HepG2 (cell line): ENCODE measurements around the gene C2CD3. TPM values are rescaled to one million over a fixed set of nuclear protein-coding genes. Genes with fewer than 3 reads are reported as not detected.
"Not testable (repeated sequence)": the region's sequence is repeated elsewhere in the genome, so short reads cannot be mapped to it uniquely, and the experiment has no call there.

Experiments
- ATAC-seq: fragments of 200-7000 bp; cut with Tn5 transposase; 3 replicates; pipeline ENCODE4 v1.9.1; 2020; ENCODE audit warnings: mild to moderate bottlenecking, moderate library complexity
- BruUV-seq: library from RNA; stranded (reverse); fragments of 400-500 nt; replicated peaks from 2 replicates; lab custom pipeline; 2021; lab: Mats Ljungman, UMichigan
- CTCF ChIA-PET: fragments of 300-600 bp; formaldehyde crosslinking; extraction: SDS; loops from one replicate; lab custom pipeline; 2021; ENCODE audit warnings: low total read pairs, inconsistent platforms, low intra/inter-chr PET ratio; lab: Yijun Ruan, JAX
- POLR2A ChIA-PET: fragments of 350-600 bp; sonication (Branson Sonifier 250); formaldehyde crosslinking; loops from one replicate; lab custom pipeline; 2020; ENCODE audit warnings: antibody characterized with exemption, inconsistent platforms; lab: Yijun Ruan, JAX
- DNase-seq: peaks from one replicate; pipeline ENCODE4 v3.0.0-alpha.2; 2015; ENCODE audit warnings: low spot score
- FAIRE-seq: peaks from 3 replicates; lab custom pipeline; 2011; peaks lifted over from hg19 to GRCh38; lab: Jason Lieb, UNC
- H2AFZ ChIP-seq: one replicate; pipeline ENCODE4 v1.6.1; 2011; ENCODE audit warnings: low read length, inconsistent platforms
- H3K27ac ChIP-seq: fragments of 300-600 bp; 3 replicates; pipeline ENCODE4 v1.8.0; 2011; ENCODE audit warnings: mixed run types, mild to moderate bottlenecking, mixed read lengths, low read length, inconsistent platforms; ENCODE audit not compliant: insufficient read depth; ENCODE audit errors: extremely low read length
- H3K27me3 ChIP-seq, 2 experiments: fragments of 200-600 bp in 1 of 2; 2 replicates in 1 of 2; 3 replicates in 1 of 2; pipeline versions ENCODE4 v1.6.0 to v1.8.0; 2011; ENCODE audit warnings: low read length in 2 of 2, mild to moderate bottlenecking in 2 of 2, moderate library complexity in 2 of 2, inconsistent platforms in 1 of 2; ENCODE audit not compliant: insufficient read depth in 2 of 2, control insufficient read depth in 1 of 2
- H3K36me3 ChIP-seq, 2 experiments: fragments of 200-600 bp in 1 of 2; replicated peaks in 1 of 2; 2 replicates in 1 of 2; 3 replicates in 1 of 2; pipeline versions ENCODE4 v1.5.1 to v1.8.0; 2011; ENCODE audit warnings: low read length in 2 of 2, inconsistent platforms in 1 of 2; ENCODE audit not compliant: insufficient read depth in 2 of 2, control insufficient read depth in 1 of 2
- H3K4me1 ChIP-seq: 2 replicates; pipeline ENCODE4 v1.5.1; 2012; ENCODE audit warnings: low read length, inconsistent platforms; ENCODE audit not compliant: insufficient read depth
- H3K4me2 ChIP-seq: 2 replicates; pipeline ENCODE4 v1.6.0; 2011; ENCODE audit warnings: low read depth, low read length, inconsistent platforms
- H3K4me3 ChIP-seq, 3 experiments: fragments of 200-600 bp in 1 of 3; sonication (generic), shearing (Covaris generic) in 1 of 3; replicated peaks in 1 of 3; 2 replicates each; pipeline ENCODE4 v1.5.1; 2011 to 2016; ENCODE audit warnings: low read length in 3 of 3, inconsistent platforms in 2 of 3, low read depth in 2 of 3, mild to moderate bottlenecking in 2 of 3, control low read depth in 1 of 3, mixed read lengths in 1 of 3; ENCODE audit not compliant: insufficient read depth in 1 of 3
- H3K79me2 ChIP-seq: one replicate; pipeline ENCODE4 v1.6.1; 2011; ENCODE audit warnings: low read length, inconsistent platforms; ENCODE audit not compliant: insufficient read depth
- H3K9ac ChIP-seq: 2 replicates; pipeline ENCODE4 v1.6.0; 2011; ENCODE audit warnings: mild to moderate bottlenecking, low read depth, low read length, inconsistent platforms; ENCODE audit not compliant: insufficient read depth
- H3K9me3 ChIP-seq: 2 replicates; pipeline ENCODE4 v1.5.1; 2012; ENCODE audit warnings: mild to moderate bottlenecking, low read length
- H4K20me1 ChIP-seq: 2 replicates; pipeline ENCODE4 v1.6.0; 2011; ENCODE audit warnings: inconsistent platforms, mild to moderate bottlenecking, low read length, moderate library complexity; ENCODE audit not compliant: insufficient read depth
- BRF2 ChIP-seq: sonication (generic); formaldehyde crosslinking; IDR thresholded peaks from 2 replicates; pipeline ENCODE4 v1.8.1; 2022; ENCODE audit warnings: mild to moderate bottlenecking, missing genetic modification reagents
- DRAP1 ChIP-seq: IDR thresholded peaks from 2 replicates; pipeline ENCODE4 v1.6.1; 2016; ENCODE audit warnings: missing genetic modification reagents, missing compliant biosample characterization
- LCORL ChIP-seq, 2 experiments: fragments of 450-650 bp in 1 of 2; sonication (generic) in 1 of 2; formaldehyde crosslinking in 1 of 2; IDR thresholded peaks; 2 replicates each; pipeline versions ENCODE4 v1.5.0 to v1.6.1; 2017 to 2020; ENCODE audit warnings: antibody characterized with exemption in 1 of 2, missing genetic modification reagents in 1 of 2
- MBNL3 ChIP-seq: fragments of 250-450 bp; sonication (Bioruptor Pico); conservative IDR thresholded peaks from 2 replicates; pipeline ENCODE4 v1.8.0; 2022; ENCODE audit warnings: mild to moderate bottlenecking, inconsistent platforms
- RXRB ChIP-seq: IDR thresholded peaks from 2 replicates; pipeline ENCODE4 v1.6.1; 2016; ENCODE audit warnings: borderline replicate concordance, missing genetic modification reagents, missing compliant biosample characterization
- SAP130 ChIP-seq: IDR thresholded peaks from 2 replicates; pipeline ENCODE4 v1.6.1; 2016; ENCODE audit warnings: low read depth
- ZNF547 ChIP-seq: sonication (generic); formaldehyde crosslinking; IDR thresholded peaks from 2 replicates; pipeline ENCODE4 v1.5.1; 2020; ENCODE audit warnings: mild to moderate bottlenecking, missing genetic modification reagents
- ZNF878 ChIP-seq: sonication (generic); formaldehyde crosslinking; IDR thresholded peaks from 2 replicates; pipeline ENCODE4 v1.8.1; 2023; ENCODE audit warnings: mild to moderate bottlenecking, missing genetic modification reagents, moderate library complexity
- WGBS: methylation state at CpG from one replicate; pipeline ENCODE4 v1.1.6; 2017; ENCODE audit warnings: low lambda C conversion rate; 5-methylcytosine and 5-hydroxymethylcytosine counted together
- in situ Hi-C: cut with HindIII; loops from 2 replicates; pipeline ENCODE4 v1.10.0; 2017; ENCODE audit warnings: low pct_unique_long_range_greater_than_20kb; ENCODE audit not compliant: extremely low pct_ligation_motif_present
- intact Hi-C: fragments of 100-400 bp; cut with micrococcal nuclease; formaldehyde crosslinking; loops from one replicate; pipeline ENCODE4 v1.10.0; 2022; ENCODE audit not compliant: unreplicated experiment
- polyA plus RNA-seq, 8 experiments: library from polyadenylated mRNA; depleted of rRNA in 3 of 8; stranded (reverse) in 7 of 8; unstranded in 1 of 8; fragments of >200 nt; fragmentation: Illumina TruSeq in 4 of 8; extraction: Trizol in 4 of 8; gene quantifications; 2 replicates each; pipeline versions ENCODE4 v1.2.1 to v1.2.3, GENCODE V29; 2011 to 2016; ENCODE audit warnings: low read depth in 4 of 8, missing spikeins in 1 of 8, mixed read lengths in 1 of 8; ENCODE audit not compliant: insufficient read depth in 1 of 8
- total RNA-seq, 5 experiments: library from RNA; depleted of rRNA; stranded (reverse); fragments of >200 nt; fragmentation: Illumina TruSeq; extraction: Trizol; gene quantifications; 2 replicates each; pipeline ENCODE4 v1.2.3, GENCODE V29; 2016; ENCODE audit warnings: low read depth in 1 of 5
- TF ChIP-seq, protein P1 (sequence below): sonication (generic); formaldehyde crosslinking; IDR thresholded peaks from 2 replicates; pipeline ENCODE4 v1.4.0; 2020; ENCODE audit warnings: missing genetic modification reagents, mild to moderate bottlenecking, borderline replicate concordance

The C2CD3 gene
- total and polyA plus RNA-seq, 2 of the 13 experiments (the other 11 are each of a cell fraction or from before 2014, with no cell fraction given), result 5.5 to 6.4 TPM

- CTCF ChIA-PET, H4K20me1 ChIP-seq, in situ Hi-C loops, H3K36me3 ChIP-seq, H3K4me2 ChIP-seq, H2AFZ ChIP-seq, BruUV-seq, intact Hi-C loops, H3K27ac ChIP-seq, H3K79me2 ChIP-seq, DNase-seq, FAIRE-seq, POLR2A ChIA-PET, ATAC-seq, H3K9me3 ChIP-seq, H3K4me3 ChIP-seq, H3K27me3 ChIP-seq, H3K9ac ChIP-seq: not testable (repeated sequence)
- 78% methylated on average over 4 of the region's 4 CpGs for WGBS
- H3K4me1 ChIP-seq, result peaks cover 51% of the 10 kb centered on the region
These were observed 185.1 kb downstream of the C2CD3 start for GRCh38 chr11:73985661-73986060.

DNA sequence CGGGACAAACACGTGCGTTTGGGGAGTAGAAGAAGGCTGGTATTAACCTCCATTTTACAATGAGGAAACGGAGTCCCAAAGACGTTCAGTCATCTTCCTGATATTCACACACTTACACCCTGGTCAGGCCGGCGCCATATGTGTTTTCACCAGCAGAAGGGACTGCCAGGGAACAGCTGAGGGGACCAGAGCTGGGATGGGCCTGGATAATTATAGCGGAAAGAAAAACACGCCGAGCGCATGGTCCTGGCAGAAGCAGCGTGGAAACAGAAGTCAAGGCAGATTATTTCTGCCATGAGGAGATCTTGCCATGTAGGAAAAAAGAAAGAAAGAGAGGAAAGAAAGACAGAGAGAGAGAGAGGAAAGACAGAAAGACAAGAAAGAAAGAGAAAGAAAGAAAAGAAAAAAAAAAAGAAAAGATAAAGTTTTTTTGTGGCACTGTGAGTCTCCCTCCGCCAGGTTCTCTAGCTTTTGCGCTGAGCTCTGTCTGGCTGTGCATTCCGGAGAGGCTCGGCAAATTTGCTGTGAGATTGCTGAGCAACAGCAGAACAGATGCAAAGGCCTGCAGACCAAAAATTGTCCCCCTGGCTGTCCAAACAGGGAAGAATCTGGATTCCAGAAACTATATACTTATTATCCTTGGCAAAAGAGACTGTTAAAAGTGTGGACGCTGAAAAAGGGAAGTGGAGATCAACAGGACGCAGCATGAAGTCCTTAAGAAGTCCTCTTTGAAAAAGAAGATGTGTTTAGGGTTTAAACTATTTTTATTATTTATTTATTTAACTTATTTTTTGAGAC is 186.9 kb downstream of the C2CD3 start:
- peaks cover 60% of the 10 kb centered on the region for H3K4me1 ChIP-seq
- no peak for DNase-seq
- H3K4me3 ChIP-seq, result peak overlapping the region; percentile 71 to 93 (median 86); a peak in 5 of 6 replicates
- no peaks in the 10 kb centered on the region for H3K9me3 ChIP-seq
- H3K27me3 ChIP-seq, result no peaks in the 10 kb centered on the region
- FAIRE-seq, result no peak
- no peaks in the 10 kb centered on the region for H4K20me1 ChIP-seq
- H3K27ac ChIP-seq, result peak overlapping the region; percentile 91
- intact Hi-C loops, result no loop called here
- ChIA-PET CTCF (no interaction called here), POLR2A (interaction anchor here (1.4 to 4.9 kb wide), 3 partner anchors 11 to 35 kb away, joined by 3 to 32 read pairs (median 7); no protein-coding TSS in a partner anchor)
- H3K4me2 ChIP-seq, result peak overlapping the region; percentile 100
- in situ Hi-C loops, result no loop called here
- H3K79me2 ChIP-seq, result peaks cover 3% of the 10 kb centered on the region
- H3K36me3 ChIP-seq, result peaks cover 0 to 9% of the 10 kb centered on the region in 2 experiments; a peak in 1 of 5 replicates
- 49% methylated on average over 18 of the region's 18 CpGs for WGBS
- peak overlapping the region; percentile 76 for H3K9ac ChIP-seq
- peak overlapping the region; percentile 42 for H2AFZ ChIP-seq
- TSS peak; percentile 93 for BruUV-seq
- ATAC-seq, result peak; percentile 8
- no peak for TF ChIP-seq RXRB (CRISPR knock-in tag)
- 0 out of 2 replicates have a peak, but pooled peaks have one; percentile 57 for TF ChIP-seq ZNF878 (CRISPR knock-in tag)
- TF ChIP-seq, protein P1, sequence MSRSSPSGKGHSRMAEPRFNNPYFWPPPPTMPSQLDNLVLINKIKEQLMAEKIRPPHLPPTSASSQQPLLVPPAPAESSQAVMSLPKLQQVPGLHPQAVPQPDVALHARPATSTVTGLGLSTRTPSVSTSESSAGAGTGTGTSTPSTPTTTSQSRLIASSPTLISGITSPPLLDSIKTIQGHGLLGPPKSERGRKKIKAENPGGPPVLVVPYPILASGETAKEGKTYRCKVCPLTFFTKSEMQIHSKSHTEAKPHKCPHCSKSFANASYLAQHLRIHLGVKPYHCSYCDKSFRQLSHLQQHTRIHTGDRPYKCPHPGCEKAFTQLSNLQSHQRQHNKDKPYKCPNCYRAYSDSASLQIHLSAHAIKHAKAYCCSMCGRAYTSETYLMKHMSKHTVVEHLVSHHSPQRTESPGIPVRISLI, result 0 out of 2 replicates have a peak, but pooled peaks have one; percentile 6
- TF ChIP-seq ZNF547 (CRISPR knock-in tag), result 0 out of 2 replicates have a peak, but pooled peaks have one; percentile 2
- no peak for TF ChIP-seq MBNL3 (CRISPR knock-in tag)
- TF ChIP-seq SAP130, result no peak
- no peak for TF ChIP-seq DRAP1 (CRISPR knock-in tag)
- TF ChIP-seq LCORL (IDR thresholded peaks at IDR 0.05), result no peak
- TF ChIP-seq LCORL (CRISPR knock-in tag; IDR thresholded peaks at IDR 0.05), result peak; percentile 2; the same call in 1 of the 2 replicates
- no peak; the same call in 1 of the 2 replicates for TF ChIP-seq BRF2 (CRISPR knock-in tag)
